ENCODE results near the gene OR14A2. TPM values are rescaled to one million over a fixed set of nuclear protein-coding genes. Genes with fewer than 3 reads are reported as not detected.
"Not testable (repeated sequence)": the region's sequence is repeated elsewhere in the genome, so short reads cannot be mapped to it uniquely, and the experiment has no call there.

The OR14A2 gene
- total RNA-seq = not detected in 2 replicates

- no peak for DNase-seq (ENCODE audit: low read depth in 2 of 2)
These were observed at the start of gene OR14A2 for GRCh38 chr1:247748041-247748440. OR14A2 (minus strand) TSS chr1:247748141.

- DNase-seq (ENCODE audit: low read depth in 2 of 2) = no peak
These were observed 49.6 kb upstream of the OR14A2 start for GRCh38 chr1:247797518-247797917.

GRCh38 chr1:247769603-247770002 is 21.7 kb upstream of the OR14A2 start:
- DNase-seq (ENCODE audit: low read depth in 2 of 2) = no peak

- DNase-seq (ENCODE audit: low read depth in 2 of 2) = no peak
These were observed 12.5 kb upstream of the OR14A2 start, which contains the start of gene OR1C1 for GRCh38 chr1:247760456-247760855. OR1C1 (minus strand) TSS chr1:247760556; CDS start chr1:247758406, 2,150 bp downstream.

- DNase-seq (ENCODE audit: low read depth in 2 of 2) = not testable (repeated sequence)
These were observed 6.4 kb upstream of the OR14A2 start for GRCh38 chr1:247754311-247754710.

- no peak for DNase-seq (ENCODE audit: low read depth in 2 of 2)
These were observed 1.9 kb upstream of the OR14A2 start for GRCh38 chr1:247749870-247750269.

- DNase-seq (ENCODE audit: low read depth in 2 of 2) = no peak
These were observed 325 bp downstream of the OR14A2 start for GRCh38 chr1:247747616-247748015.

- no peak for DNase-seq (ENCODE audit: low read depth in 2 of 2)
These were observed 1.5 kb downstream of the OR14A2 start for GRCh38 chr1:247746391-247746935.

- not testable (repeated sequence) for DNase-seq (ENCODE audit: low read depth in 2 of 2)
These were observed 5.7 kb downstream of the OR14A2 start for GRCh38 chr1:247742215-247742760.

- DNase-seq (ENCODE audit: low read depth in 2 of 2) = no peak
These were observed 6.2 kb downstream of the OR14A2 start for GRCh38 chr1:247741756-247742155.

GRCh38 chr1:247740721-247741120 is 7.2 kb downstream of the OR14A2 start:
- no peak for DNase-seq (ENCODE audit: low read depth in 2 of 2)

GRCh38 chr1:247738315-247738714 is 9.6 kb downstream of the OR14A2 start, which contains the start of gene OR14K1:
OR14K1 (plus strand) TSS chr1:247738615; CDS start chr1:247738615, 0 bp downstream.
- DNase-seq (ENCODE audit: low read depth in 2 of 2) = no peak

- DNase-seq (ENCODE audit: low read depth in 2 of 2) = no peak
These were observed 26.7 kb downstream of the OR14A2 start for GRCh38 chr1:247721222-247721621.

- no peak for DNase-seq (ENCODE audit: low read depth in 2 of 2)
These were observed 31.4 kb downstream of the OR14A2 start, which contains the start of gene OR6F1 for GRCh38 chr1:247716546-247716945. OR6F1 (minus strand) TSS chr1:247716646; CDS start chr1:247712755, 3,891 bp downstream.

- no peak for DNase-seq (ENCODE audit: low read depth in 2 of 2)
These were observed 34.2 kb downstream of the OR14A2 start for GRCh38 chr1:247713753-247714152.

GRCh38 chr1:247710681-247711080 is 37.3 kb downstream of the OR14A2 start:
- not testable (repeated sequence) for DNase-seq (ENCODE audit: low read depth in 2 of 2)

- DNase-seq (ENCODE audit: low read depth in 2 of 2) = no peak
These were observed 46.6 kb downstream of the OR14A2 start for GRCh38 chr1:247701338-247701737.

GRCh38 chr1:247681288-247681897 is 66.5 kb downstream of the OR14A2 start:
- peak; percentile 19 to 31 for DNase-seq (ENCODE audit: low read depth in 2 of 2)

- DNase-seq (ENCODE audit: low read depth in 2 of 2) = no peak
These were observed 67.8 kb downstream of the OR14A2 start for GRCh38 chr1:247680171-247680570.

GRCh38 chr1:247679639-247680038 is 68.3 kb downstream of the OR14A2 start, which contains the start of gene OR13G1:
OR13G1 (minus strand) TSS chr1:247679739; CDS start chr1:247673041, 6,698 bp downstream.
- DNase-seq (ENCODE audit: low read depth in 2 of 2) = no peak

Data from lung microvascular endothelial cell (primary cell).